HL-60 (cell line): Measurements from ENCODE around the gene ZMYND10.

Experiments
- DNase-seq, 2 experiments: peaks; one replicate each; pipeline ENCODE4 v3.0.0-alpha.2; 2010 to 2020; ENCODE audit warnings: low read depth in 1 of 2, low spot score in 1 of 2
- H3K27ac ChIP-seq: fragments of 250-450 bp; sonication (Bioruptor Pico); replicated peaks from 2 replicates; pipeline ENCODE4 v1.5.1; 2020; ENCODE audit warnings: mild to moderate bottlenecking, moderate library complexity
- H3K27me3 ChIP-seq: fragments of 250-450 bp; sonication (Bioruptor Pico); 2 replicates; pipeline ENCODE4 v1.5.1; 2021; ENCODE audit warnings: mild to moderate bottlenecking, moderate library complexity; ENCODE audit not compliant: insufficient read depth, poor library complexity, severe bottlenecking
- H3K4me3 ChIP-seq: replicated peaks from 2 replicates; pipeline ENCODE4 v1.5.1; 2011; ENCODE audit warnings: mild to moderate bottlenecking, control low read depth, low read length; ENCODE audit not compliant: insufficient read depth
- GABPA ChIP-seq: IDR thresholded peaks from 2 replicates; pipeline ENCODE4 v1.6.1; 2012; ENCODE audit warnings: low read depth
- POLR2AphosphoS5 ChIP-seq: IDR thresholded peaks from 2 replicates; pipeline ENCODE4 v1.6.1; 2012; ENCODE audit warnings: low read depth
- SPI1 ChIP-seq: IDR thresholded peaks from 2 replicates; pipeline ENCODE4 v1.6.1; 2012; ENCODE audit warnings: low read depth, mild to moderate bottlenecking, borderline replicate concordance
- TF ChIP-seq, protein P1 (sequence below): IDR thresholded peaks from one replicate; pipeline ENCODE4 v1.5.1; 2011; ENCODE audit warnings: low read length, control low read depth, inconsistent platforms; ENCODE audit not compliant: insufficient read depth
- TF ChIP-seq, protein P2 (sequence below): IDR thresholded peaks from 2 replicates; pipeline ENCODE4 v1.6.1; 2012; ENCODE audit warnings: low read depth; ENCODE audit not compliant: insufficient replicate concordance

ZMYND10 gene

DNA sequence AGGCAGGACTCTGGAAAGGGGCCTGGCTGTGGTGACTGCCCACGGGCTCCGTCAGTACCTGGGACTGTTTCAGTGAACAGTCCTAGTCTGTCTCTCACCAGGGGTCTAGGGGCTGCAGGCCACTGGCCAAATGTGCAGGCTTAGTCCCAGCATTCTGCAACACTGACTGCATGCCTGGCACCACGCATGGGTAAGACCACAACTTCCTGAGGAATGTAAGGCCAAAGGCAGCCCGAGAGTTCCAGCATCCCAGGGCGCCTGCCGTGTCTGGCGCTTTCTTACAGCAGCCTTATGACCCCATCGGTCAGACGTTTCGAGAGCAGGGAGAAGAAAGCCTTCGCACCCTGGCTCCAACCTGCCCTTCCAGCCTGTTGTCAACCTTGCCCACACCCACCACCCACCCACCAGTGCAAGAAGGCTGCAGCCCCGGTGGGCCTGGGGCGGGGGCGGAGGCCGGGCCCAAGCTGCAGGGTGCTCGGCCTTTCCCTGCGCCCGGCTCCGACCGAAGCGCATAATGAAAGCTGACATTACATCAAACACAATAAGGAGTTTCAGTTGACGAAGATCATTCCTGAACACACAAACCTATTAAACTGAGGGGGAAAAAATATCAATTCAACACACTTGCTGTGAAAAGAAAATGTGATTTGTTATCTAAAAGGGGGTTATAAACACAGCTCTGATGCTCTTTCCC is 43.3 kb upstream of the ZMYND10 start:
- TF ChIP-seq SPI1: no peak
- TF ChIP-seq, protein P1, sequence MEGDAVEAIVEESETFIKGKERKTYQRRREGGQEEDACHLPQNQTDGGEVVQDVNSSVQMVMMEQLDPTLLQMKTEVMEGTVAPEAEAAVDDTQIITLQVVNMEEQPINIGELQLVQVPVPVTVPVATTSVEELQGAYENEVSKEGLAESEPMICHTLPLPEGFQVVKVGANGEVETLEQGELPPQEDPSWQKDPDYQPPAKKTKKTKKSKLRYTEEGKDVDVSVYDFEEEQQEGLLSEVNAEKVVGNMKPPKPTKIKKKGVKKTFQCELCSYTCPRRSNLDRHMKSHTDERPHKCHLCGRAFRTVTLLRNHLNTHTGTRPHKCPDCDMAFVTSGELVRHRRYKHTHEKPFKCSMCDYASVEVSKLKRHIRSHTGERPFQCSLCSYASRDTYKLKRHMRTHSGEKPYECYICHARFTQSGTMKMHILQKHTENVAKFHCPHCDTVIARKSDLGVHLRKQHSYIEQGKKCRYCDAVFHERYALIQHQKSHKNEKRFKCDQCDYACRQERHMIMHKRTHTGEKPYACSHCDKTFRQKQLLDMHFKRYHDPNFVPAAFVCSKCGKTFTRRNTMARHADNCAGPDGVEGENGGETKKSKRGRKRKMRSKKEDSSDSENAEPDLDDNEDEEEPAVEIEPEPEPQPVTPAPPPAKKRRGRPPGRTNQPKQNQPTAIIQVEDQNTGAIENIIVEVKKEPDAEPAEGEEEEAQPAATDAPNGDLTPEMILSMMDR: no peak
- TF ChIP-seq GABPA: no peak
- TF ChIP-seq, protein P2, sequence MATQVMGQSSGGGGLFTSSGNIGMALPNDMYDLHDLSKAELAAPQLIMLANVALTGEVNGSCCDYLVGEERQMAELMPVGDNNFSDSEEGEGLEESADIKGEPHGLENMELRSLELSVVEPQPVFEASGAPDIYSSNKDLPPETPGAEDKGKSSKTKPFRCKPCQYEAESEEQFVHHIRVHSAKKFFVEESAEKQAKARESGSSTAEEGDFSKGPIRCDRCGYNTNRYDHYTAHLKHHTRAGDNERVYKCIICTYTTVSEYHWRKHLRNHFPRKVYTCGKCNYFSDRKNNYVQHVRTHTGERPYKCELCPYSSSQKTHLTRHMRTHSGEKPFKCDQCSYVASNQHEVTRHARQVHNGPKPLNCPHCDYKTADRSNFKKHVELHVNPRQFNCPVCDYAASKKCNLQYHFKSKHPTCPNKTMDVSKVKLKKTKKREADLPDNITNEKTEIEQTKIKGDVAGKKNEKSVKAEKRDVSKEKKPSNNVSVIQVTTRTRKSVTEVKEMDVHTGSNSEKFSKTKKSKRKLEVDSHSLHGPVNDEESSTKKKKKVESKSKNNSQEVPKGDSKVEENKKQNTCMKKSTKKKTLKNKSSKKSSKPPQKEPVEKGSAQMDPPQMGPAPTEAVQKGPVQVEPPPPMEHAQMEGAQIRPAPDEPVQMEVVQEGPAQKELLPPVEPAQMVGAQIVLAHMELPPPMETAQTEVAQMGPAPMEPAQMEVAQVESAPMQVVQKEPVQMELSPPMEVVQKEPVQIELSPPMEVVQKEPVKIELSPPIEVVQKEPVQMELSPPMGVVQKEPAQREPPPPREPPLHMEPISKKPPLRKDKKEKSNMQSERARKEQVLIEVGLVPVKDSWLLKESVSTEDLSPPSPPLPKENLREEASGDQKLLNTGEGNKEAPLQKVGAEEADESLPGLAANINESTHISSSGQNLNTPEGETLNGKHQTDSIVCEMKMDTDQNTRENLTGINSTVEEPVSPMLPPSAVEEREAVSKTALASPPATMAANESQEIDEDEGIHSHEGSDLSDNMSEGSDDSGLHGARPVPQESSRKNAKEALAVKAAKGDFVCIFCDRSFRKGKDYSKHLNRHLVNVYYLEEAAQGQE: no peak
- TF ChIP-seq POLR2AphosphoS5: no peak
- Histone ChIP-seq H3K27me3 (peaks cover 3% of the 10 kb centered on the region), H3K4me3 (no peak overlapping the region), H3K27ac (no peak overlapping the region)
- DNase-seq: no peak

DNA sequence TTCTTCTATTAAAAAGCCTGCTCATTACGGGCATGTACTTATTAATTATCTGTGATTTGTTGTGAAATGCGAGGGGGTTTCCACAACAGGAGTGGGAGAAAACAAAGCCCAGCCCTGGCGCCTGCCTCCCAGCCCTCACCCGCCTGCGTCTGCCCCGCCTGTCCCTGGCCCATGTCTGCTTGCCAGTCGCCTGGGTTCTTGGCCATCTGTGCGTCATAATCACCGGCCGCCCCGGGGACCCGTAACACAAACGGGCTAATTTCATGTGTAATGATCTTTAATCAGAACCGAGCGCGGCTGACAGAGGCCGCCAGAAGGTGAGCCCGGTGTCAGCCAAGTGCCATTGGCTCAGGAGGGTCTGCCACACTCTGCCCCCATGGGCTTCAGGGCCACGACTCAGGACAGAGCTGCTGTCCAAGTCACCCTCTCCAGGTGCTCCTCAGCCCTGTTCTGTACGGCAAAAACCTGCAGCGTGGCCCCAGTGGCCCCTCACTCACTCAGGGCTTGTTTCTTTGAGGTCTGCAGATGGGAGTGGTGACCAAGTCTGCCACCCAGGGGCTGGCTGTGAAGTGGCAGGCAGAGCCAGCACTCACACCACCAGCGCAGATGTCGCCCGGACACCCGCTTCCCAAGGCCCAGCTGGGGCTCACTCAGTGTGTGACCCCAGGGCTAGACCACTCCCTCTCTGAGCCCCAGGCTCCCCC is 42.6 kb upstream of the ZMYND10 start:
- no peak overlapping the region for H3K4me3 ChIP-seq
- H3K27ac ChIP-seq: no peak overlapping the region
- peaks cover 3% of the 10 kb centered on the region for H3K27me3 ChIP-seq
- no peak for TF ChIP-seq SPI1
- TF ChIP-seq, protein P1: peak; percentile 14
- peak in 1 of 2 experiments; percentile 8 for DNase-seq

DNA sequence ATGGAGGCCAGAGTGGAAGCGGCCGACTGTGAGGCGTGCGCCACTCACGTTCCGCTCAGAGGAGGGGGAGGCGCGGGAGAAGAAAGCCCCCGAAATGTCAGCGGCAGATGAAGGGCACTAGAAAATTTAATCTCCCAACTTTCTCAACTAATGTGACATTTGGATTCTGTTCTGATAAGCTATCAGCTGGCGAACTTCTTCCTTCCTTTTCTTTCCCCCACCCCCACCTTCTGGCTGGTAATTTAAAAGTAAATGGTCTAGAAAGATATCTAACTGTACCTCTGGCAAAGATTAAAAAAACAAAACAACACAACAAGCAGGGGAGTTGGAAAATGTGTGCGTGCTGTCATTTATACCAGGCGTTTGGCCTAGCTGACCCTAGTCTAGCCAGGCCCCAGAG is 40.2 kb upstream of the ZMYND10 start:
- no peak overlapping the region for H3K27ac ChIP-seq
- TF ChIP-seq, protein P2: no peak
- TF ChIP-seq, protein P1: no peak
- no peak for TF ChIP-seq POLR2AphosphoS5
- no peak for TF ChIP-seq SPI1
- no peak for TF ChIP-seq GABPA
- no peak for DNase-seq
- H3K27me3 ChIP-seq: peaks cover 3% of the 10 kb centered on the region
- H3K4me3 ChIP-seq: no peak overlapping the region
